Activated gamma-delta T cell (primary cell): ENCODE measurements around the gene OR1E1.
"Not testable (repeated sequence)": the region's sequence is repeated elsewhere in the genome, so short reads cannot be mapped to it uniquely, and the experiment has no call there.

Source experiments
- DNase-seq: peaks from one replicate; lab custom pipeline; 2025; lab: John Stamatoyannopoulos, UW
- total RNA-seq, 2 donors: gene quantifications; one replicate each; lab custom pipeline; 2026; lab: John Stamatoyannopoulos, UW

The OR1E1 gene, protein sequence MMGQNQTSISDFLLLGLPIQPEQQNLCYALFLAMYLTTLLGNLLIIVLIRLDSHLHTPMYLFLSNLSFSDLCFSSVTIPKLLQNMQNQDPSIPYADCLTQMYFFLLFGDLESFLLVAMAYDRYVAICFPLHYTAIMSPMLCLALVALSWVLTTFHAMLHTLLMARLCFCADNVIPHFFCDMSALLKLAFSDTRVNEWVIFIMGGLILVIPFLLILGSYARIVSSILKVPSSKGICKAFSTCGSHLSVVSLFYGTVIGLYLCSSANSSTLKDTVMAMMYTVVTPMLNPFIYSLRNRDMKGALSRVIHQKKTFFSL
- 0 reads per million in 2 donors for total RNA-seq

DNA sequence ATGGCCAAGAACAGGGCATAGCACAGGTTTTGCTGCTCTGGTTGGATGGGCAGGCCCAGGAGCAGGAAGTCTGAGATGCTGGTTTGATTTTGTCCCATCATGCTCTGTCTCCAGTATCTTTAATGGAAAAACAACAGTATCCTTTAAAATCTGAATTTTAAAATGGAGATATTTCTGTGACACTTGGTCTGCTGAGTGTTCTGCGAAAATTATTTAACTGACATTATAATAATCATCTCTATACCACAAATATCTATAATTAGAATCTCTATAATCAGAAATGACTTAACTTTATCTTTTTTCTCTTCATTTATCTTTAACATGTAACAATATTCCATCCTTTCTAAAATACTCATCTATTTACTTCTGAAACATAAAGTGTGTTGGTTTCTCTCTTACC, at the start of gene OR1E1:
Gene OR1E1, minus strand, starts transcription at position 101 of the 400 bp plus-strand sequence. Its CDS starts 0 bp downstream, at position 101.
- DNase-seq = no peak

DNA sequence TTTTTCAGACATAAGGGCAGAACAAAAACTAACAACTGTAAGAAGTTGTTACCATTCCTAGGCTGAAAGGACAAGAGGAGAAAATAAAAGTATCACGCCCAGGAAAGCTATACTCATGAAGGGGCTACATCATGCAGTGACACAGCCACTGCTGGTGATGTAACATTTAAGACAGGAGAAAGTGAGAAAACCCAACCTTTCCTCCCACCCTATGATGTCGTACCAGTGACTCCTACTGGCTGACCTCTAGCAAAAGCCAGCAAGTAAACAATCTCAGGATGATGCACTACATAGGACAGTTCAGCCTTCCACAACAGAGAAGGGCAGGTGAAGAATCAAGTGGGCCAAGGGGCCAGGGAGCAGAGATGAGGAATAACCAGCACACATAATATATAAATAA, 49.4 kb upstream of the OR1E1 start:
- DNase-seq = no peak

DNA sequence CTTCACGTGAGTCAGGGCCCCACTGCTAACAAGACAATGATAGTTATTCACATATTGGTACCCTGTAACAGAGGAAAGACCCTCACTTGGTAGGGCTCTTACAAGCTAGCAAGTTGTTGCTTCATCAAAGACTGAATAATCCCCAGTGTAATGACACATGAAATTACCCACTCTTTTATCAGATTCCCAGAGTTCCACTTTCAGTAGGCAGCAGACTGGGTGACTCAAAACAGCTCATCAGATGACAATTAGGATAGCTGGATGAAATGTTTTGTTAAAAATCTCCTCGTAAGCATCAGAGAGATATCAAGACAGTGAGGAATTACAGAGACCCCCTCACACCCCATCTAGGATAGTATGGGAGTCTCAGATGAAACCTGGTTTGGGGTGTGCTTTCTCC, 42.2 kb upstream of the OR1E1 start:
- no peak for DNase-seq

DNA sequence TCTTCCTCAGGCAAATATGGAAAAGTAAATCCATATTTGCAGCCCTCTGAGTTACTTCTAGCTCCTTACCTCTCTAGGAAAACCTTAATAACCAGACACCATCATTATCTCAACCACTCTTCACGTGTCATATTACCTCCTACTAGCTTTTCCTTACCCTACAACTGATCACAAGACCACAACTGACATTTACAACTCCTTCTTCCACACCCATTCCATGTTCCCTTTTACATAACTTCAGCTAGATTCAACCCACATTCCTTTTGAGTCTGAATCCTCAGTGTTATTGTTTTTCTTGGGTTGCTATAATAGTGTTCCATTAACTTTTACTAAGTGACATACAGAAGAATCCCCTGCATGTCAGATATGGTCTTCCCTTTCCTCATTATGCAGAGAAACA, 40.2 kb upstream of the OR1E1 start:
- DNase-seq = no peak

DNA sequence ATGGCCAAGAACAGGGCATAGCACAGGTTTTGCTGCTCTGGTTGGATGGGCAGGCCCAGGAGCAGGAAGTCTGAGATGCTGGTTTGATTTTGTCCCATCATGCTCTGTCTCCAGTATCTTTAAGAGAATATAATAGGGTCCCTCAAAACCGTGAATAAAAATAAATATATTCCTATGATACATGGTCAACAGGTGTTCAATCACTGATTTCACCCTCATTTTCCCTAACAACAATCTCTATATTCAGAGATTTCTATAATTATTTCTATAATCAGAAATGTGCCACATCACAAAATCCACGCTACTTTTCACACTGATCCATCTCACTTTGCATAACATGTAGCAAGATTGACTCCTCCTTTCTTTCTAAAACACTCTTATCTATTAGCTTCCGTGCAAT, 35.5 kb upstream of the OR1E1 start, which contains the start of gene OR1E2:
Gene OR1E2, minus strand, starts transcription at position 101 of the 400 bp plus-strand sequence. Its CDS starts 0 bp downstream, at position 101.
- no peak for DNase-seq

DNA sequence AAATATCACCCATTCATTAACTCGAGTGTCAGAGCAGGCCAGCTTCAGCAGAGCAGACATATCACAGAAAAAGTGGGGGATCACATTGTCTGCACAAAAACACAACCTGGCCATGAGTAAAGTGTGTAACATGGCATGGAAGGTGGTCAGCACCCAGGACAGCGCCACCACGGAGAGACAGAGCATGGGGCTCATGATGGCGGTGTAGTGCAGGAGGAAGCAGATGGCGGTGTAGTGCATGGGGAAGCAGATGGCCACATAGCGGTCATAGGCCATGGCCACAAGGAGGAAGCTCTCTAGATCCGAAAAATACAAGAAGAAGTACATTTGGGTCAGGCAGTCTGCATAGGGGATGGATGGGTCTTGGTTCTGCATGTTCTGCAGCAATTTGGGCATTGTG, 35.0 kb upstream of the OR1E1 start:
- DNase-seq = not testable (repeated sequence)

DNA sequence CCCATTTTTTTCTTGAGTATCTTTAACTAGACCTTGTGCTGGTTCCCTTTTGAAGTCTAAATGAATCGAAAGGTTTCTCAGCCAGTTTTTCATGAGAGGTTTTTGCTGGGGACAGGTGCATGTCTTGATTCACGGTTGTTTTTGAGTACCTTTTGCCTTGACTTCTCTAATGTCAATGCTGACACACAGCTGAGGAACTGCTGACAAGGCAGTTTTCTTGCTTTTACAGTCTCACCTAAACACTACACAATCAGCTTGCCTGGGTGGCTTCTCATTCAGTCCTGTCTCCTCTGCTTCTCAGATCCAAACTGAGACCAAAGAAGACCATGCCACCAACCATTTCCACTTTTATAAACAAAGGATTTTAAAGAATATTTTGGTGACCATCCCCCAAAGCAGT, 20.0 kb upstream of the OR1E1 start:
- no peak for DNase-seq

DNA sequence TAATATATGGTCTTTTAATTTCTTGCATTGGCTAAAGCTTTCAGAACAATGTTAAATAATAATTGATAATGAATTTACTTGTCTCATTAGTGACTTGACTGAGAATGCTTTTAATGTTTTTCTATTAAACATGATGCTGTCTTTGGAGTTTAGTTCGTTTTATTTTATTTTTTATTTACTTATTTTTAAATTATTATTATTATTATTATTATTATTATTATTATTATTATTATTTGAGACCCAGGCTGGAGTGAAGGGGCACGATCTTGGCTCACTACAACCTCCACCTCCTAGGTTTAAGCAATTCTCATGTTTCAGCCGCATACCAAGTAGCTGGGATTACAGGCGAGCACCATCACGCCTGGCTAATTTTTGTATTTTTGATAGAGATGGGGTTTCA, 17.4 kb upstream of the OR1E1 start:
- no peak for DNase-seq

DNA sequence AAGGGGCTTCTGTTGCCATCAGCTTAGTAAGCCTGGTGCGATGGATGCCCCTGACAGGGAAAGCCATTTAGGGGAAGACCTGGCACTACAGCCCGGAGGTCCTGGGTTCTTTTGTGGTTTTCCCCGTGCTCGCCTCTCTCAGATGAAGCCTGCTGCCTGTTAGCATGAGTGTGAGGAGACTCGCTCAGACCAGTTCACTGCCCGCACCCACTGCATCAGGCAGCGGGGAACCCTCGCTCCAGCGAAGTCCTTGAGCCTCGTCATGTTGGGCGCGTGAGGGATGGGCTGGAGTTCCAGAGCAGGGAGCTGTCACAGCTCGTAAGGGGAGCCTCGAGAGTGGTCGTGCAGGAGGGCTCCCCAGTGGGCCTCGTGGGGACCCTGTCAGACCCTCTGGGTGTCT, 14.0 kb upstream of the OR1E1 start:
- DNase-seq = not testable (repeated sequence)

DNA sequence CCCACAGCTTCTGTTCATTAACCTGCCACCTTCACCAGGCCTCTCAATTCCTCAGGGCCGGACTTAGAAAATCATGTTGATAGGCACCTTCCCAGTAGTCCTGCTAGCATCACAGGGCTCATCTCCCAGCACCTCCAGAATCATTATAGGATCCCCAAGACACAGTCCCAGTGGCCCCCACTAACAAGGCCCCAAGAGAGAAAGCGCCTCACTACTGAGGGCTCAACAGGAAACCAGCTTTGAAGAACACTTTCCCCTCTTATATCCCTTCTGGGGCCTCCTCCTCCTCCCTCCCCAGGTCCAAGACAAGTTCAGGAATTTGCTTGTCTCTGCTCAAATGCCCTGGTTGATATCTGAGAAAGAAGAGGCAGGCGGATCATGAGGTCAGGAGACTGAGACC, 12.9 kb upstream of the OR1E1 start, which contains the start of gene OR3A3:
Gene OR3A3, plus strand, starts transcription at position 301 of the 400 bp plus-strand sequence.
- DNase-seq = no peak

DNA sequence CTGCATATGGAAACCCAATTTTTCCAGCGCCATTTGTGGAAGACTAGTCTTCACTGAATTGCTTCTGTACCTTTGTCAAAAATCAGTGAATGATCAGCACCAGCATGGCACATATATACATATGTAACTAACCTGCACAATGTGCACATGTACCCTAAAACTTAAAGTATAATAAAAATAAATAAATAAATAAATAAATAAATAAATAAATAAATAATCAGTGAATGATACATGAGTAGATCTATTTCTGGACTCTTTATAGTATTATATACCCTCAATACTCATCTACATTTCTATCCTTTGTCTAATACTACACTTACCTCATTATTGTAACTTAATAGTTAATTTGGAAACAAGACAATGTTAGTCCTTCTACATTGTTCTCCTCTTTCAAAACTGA, 5.6 kb upstream of the OR1E1 start:
- DNase-seq = not testable (repeated sequence)

DNA sequence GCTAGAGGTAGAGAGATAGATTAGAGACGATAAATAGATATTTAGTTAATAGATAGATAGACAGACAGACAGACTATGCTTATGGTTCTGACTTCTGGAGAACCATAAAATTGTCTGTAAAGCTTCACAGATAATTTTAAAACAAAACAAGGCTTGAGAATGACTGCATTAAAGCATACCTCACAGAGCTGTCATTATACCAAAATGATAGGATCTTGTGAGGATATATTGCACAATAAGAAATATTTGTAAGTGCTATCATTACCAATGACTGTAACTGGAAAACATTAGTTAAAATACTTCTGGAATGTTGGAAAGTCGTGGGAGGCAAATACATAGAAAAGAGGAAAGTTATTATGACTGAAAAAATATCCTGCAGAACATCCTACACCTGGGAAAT, 3.6 kb upstream of the OR1E1 start:
- DNase-seq = no peak

DNA sequence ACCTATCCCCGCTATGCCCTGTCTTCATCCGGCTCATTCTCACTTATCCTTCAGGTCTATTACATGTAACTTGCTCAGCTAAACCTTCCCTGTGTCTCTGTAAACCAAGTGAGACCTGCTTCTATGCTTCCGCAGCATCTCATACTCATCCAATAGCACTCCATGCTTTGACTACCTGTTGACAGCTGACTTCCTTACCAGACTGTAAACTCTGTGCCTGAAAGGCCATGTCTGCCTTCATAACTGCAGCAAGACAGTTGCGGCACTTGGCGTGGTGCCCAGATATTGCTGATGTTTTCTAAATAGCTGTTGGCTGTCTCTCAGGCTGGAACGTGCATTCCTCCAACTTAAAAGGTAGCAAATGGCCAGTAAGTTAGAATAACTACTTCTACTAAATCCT, 1.8 kb upstream of the OR1E1 start:
- DNase-seq = no peak

DNA sequence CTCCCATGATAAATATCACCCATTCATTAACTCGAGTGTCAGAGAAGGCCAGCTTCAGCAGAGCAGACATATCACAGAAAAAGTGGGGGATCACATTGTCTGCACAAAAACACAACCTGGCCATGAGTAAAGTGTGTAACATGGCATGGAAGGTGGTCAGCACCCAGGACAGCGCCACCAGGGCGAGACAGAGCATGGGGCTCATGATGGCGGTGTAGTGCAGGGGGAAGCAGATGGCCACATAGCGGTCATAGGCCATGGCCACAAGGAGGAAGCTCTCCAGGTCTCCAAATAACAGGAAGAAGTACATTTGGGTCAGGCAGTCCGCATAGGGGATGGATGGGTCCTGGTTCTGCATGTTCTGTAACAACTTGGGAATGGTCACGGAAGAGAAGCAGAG, 409 bp downstream of the OR1E1 start:
- DNase-seq = not testable (repeated sequence)

DNA sequence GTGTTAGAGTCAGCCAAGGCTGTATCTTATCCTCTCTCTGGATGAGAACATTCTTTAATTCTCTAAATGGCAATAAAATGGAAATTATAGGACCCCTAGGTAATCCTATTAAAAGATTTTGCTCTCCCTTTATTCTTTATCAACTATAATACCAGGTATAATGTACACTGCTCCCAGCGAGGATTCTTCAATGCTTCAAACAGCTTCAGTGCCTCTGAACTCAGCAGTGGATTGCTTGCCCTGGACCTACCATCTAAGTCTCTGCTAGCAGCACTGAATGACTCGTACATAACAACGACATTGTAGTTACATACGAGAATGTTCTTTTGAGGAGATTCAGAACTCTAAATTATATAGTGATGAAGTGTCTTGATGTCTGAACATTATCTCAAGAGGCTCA, 8.4 kb downstream of the OR1E1 start:
- DNase-seq = no peak

DNA sequence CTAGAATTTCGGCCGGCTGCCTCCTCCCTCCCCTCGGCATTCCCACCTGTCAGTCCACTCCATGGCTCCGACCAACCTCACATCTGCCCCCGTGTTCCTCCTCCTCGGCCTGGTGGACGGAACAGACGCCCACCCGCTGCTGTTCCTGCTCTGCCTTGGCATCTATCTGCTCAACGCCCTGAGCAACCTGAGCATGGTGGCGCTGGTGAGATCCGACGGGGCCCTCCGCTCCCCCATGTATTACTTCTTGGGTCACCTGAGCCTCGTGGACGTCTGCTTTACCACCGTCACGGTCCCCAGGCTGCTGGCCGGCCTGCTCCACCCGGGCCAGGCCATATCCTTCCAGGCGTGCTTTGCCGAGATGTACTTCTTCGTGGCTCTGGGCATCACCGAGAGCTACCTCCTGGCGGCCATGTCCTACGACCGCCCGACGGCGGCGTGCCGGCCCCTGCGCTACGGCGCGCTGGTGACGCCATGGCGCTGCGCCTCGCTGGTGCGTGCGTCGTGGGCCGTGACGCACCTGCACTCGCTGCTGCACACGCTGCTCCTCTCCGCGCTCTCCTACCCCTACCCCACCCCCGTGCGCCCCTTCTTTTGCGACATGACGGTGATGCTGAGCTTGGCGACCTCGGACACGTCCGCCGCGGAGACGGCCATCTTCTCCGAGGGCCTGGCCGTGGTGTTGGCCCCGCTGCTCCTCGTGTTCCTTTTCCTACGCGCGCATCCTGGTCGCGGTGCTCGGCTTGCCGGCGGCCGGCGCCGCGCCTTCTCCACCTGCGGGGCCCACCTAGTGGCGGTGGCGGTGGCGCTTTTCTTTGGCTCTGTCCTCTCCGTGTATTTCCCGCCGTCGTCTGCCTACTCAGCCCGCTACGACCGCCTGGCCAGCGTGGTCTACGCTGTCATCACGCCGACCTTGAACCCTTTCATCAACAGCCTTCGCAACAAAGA, 12.1 kb downstream of the OR1E1 start, which contains the start of gene OR3A2:
Gene OR3A2, minus strand, starts transcription at position 440 of the 948 bp plus-strand sequence.
- DNase-seq = no peak

DNA sequence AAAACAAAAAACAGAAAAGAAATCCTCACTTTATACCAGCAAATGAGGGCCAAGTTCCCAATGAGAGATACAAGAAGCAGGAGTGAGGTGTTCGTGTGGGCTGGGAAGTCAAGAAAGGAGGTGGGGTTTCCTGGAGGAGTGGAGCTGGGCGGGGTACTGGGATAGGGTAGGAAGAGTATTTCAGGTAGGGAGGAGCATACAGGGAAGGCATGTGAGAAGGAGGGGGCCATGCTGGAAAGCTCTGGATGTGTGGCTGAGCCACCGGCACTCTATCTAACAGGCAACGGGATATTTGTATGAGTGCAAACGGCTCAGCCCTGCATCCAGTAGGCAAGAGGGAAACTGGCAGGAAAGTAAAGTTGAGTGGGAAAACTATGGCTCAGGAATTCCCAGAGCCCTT, 16.3 kb downstream of the OR1E1 start:
- no peak for DNase-seq

DNA sequence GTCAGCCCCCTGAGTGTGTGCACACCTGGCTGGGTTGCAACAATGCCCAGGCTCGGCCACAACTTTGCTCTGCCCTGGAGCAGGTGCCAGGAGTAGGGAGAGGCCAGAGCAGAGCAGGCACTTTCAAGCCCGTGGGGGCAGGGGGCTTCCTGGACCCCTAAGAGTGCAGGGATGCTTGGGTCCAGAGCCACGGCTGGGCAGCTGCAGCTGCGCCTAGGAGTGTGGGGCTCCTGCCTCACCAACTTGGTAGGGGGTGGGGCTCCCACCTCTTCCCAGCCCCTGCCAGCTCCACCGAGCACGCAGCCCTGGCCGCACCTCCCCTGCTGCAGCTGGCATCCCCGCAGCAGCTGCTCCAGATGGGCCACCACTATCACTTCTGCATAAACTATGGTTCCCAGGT, 19.9 kb downstream of the OR1E1 start:
- DNase-seq = no peak

DNA sequence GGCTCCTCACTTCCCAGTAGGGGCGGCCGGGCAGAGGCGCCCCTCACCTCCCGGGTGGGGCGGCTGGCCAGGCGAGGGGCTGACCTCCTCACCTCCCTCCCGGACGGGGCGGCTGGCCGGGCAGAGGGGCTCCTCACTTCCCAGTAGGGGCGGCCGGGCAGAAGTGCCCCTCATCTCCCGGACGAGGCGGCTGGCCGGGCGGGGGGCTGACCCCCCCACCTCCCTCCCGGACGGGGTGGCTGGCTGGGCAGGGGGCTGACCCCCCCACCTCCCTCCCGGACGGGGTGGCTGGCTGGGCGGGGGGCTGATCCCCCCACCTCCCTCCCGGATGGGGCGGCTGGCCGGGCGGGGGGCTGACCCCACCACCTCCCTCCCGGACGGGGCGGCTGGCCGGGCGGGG, 27.0 kb downstream of the OR1E1 start:
- DNase-seq = not testable (repeated sequence)
